Hepatocyte (in vitro differentiated cells): ENCODE data around the gene R3HDM4.

ENCODE experiments used
- CTCF ChIP-seq: fragments of 200-600 bp; sonication (generic); IDR thresholded peaks from 2 replicates; pipeline ENCODE4 v1.5.1; 2016; ENCODE audit warnings: antibody characterized with exemption, mild to moderate bottlenecking; ENCODE audit not compliant: poor library complexity
- EZH2 ChIP-seq: fragments of 200-600 bp; sonication (generic); IDR thresholded peaks from 2 replicates; pipeline ENCODE4 v1.6.1; 2016; ENCODE audit warnings: antibody characterized with exemption, mild to moderate bottlenecking, borderline replicate concordance
- EZH2phosphoT487 ChIP-seq: fragments of 200-600 bp; sonication (generic); IDR thresholded peaks from one replicate; pipeline ENCODE4 v1.6.1; 2018; ENCODE audit warnings: antibody characterized with exemption, mild to moderate bottlenecking, low read depth, moderate library complexity; ENCODE audit not compliant: unreplicated experiment, severe bottlenecking

- TF ChIP-seq CTCF (no peak), EZH2phosphoT487 (no peak), EZH2 (no peak)
Observed at GRCh38 chr19:870963-871401, 42.0 kb downstream of the R3HDM4 start.
